CD4-positive, alpha-beta T cell treated with Interleukin-15 for 4 hours (primary cell): Measurements from ENCODE around the gene POC1B.

Experiments used
- DNase-seq: peaks from one replicate; pipeline ENCODE4 v3.0.0-alpha.2; 2020; ENCODE audit warnings: low spot score

Gene POC1B

GRCh38 chr12:89389755-89390661, 135.8 kb downstream of the POC1B start:
- DNase-seq: no peak

- no peak for DNase-seq
Observed at GRCh38 chr12:89386138-89386537, 139.7 kb downstream of the POC1B start.

- no peak for DNase-seq
Observed at GRCh38 chr12:89384807-89385206, 141.0 kb downstream of the POC1B start.

DNA sequence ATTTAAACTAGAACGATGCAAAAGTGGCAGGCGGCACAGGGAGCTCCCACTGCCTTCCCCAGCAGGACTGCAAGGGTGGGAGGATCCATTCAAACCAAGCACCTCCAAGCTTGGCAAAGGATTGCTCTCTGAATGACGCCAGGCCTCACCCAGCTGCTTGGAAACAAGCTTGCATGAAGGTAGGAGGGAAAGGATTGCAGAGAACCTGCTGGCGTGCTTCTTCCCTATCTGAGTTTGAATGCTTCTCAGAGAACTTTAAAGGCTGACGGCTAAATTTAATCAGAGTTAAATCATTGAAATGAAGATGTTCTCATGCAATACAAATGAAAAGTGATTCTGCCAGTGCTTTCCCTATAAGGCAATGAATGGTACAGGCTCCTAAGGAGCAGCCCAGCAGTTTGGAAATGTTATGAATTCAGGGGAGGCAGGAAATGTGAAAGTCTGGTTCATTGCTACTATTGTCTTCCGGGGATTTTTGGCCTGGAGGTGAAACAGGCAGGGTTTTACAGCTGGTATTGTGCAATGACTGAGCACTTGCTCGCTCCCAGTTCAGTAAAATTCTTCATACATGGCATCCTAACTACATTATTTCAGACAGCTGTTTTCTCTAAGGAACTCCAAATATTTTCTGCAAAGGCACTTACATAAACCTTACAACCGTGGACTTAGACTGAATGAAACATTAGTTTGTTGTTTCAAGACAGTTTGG, 141.6 kb downstream of the POC1B start:
- no peak for DNase-seq

DNA sequence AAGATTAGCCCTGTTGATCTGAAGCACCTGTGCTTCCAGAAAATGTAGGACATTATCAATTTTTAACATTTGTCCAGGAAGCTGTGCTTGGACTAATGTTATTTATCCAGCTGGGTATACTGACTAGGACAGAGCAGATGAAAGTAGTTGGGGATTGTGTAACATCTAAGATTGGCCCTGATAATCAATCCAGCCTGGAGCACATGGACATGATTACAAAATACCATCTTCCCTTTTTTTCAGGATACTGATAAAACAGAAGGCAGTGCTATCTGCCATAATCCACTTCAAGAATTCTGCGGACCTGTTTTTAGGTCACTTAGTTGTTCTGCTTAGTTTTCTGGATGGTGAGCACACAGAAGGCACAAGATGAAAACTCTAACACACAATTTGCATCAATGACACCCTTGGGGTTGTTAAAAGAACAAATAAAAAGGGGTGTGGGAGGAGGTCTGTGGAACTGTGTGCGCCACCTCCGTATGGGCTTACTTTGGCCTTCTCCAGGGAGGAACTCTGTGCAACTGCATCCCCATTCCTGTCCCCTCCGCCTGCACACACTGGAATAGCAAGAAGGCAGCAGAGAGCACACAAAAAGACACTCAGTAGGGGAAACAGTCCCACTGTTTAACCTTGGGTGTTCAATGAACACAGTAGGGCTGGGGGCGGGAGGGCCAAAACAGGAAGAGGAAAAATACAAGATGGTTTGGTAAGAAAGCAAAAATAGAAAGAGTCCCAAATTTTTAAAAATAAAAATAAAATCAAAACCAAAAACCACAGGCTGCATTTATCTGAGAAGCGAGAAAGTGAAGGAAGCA, 142.4 kb downstream of the POC1B start:
- no peak for DNase-seq

DNA sequence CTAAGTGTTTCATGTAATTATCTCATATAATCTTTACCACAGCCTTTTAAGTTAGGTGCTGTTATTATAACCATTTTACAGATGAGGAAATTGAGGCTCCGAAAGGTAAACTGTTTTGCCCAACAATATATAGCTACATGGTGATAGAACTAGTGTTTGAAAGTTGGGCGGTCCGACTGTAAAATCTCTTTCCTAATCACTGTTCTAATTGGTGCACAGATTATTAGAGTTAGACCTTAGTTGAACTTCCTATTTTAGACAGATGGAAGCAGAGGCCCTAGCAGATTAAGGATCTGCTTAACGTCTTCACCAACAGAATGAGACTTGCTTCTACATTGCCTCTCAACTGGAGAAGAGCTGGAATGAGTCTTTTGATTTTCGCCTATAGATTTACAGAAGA, 143.5 kb downstream of the POC1B start:
- DNase-seq: no peak

DNA sequence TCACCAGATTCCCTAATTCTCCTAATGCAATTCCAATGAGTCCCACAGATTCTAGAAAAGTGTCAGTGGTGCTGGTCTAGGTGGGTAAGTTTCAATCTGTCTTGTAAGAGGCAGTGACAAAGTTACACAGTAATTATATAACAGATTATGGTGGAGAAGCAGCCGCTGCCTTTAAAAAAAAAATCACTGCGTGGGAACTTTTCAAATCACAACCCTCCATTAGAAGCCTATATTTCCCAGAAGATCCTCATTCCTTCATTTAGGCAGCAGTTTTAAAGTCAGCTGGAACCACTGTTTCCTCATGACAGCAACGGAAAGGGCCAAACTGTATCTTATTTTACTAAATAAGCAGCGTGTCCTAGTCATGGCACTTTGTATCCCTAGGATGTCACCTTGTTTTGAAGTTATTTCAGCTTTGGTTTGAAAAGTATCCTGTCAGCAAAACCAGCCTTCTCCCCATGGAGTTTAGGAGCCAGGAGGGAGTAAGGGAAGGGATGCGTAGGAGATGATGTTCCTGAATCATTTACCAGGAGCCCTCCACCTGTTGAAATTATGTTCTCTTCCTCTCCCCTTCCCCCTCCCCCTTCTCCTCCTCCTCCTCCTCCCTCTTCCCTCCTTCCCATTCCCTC, 145.9 kb downstream of the POC1B start:
- no peak for DNase-seq

- no peak for DNase-seq
Observed at GRCh38 chr12:89379148-89379838, 146.6 kb downstream of the POC1B start.

- DNase-seq: no peak
Observed at GRCh38 chr12:89376844-89377243, 149.0 kb downstream of the POC1B start.

- no peak for DNase-seq
Observed at GRCh38 chr12:89376202-89376529, 149.7 kb downstream of the POC1B start.

DNA sequence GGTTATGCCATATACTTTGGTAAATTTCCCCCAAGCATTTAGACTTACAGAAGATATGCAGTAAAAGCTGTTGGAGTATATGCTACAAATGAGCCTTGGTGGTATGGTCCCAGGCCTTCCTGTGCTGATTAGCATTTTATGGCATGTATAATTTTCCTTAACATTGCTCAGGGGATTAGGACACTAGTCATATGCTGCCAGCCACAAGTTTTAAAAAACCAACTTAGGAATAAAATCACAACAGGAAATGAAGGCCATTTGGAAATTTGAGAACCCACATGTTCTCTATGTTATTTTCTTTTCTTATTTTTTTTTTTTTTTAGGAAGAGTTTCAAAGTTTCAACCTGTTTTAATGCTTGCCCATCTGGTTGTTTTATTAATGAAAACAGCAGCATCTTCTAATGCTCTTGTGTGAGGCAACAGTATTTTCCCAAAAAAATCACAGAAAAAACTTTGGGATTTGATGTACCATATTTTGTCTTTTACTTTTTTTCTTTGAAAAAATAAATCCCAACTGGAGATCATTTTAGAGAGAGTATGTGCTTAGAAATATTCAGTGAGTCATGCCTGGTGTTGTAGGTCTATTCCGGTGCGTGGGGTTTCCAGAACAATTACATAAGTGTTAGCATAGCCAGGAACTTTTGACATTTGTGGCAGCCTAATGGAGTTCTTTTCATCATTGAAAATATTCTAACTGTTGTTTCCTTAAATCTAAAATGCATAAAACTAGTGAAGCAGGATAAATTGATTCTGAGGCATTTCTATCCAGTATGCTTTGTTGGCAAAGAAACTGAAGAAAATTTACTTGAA, 151.9 kb downstream of the POC1B start:
- DNase-seq: no peak

DNA sequence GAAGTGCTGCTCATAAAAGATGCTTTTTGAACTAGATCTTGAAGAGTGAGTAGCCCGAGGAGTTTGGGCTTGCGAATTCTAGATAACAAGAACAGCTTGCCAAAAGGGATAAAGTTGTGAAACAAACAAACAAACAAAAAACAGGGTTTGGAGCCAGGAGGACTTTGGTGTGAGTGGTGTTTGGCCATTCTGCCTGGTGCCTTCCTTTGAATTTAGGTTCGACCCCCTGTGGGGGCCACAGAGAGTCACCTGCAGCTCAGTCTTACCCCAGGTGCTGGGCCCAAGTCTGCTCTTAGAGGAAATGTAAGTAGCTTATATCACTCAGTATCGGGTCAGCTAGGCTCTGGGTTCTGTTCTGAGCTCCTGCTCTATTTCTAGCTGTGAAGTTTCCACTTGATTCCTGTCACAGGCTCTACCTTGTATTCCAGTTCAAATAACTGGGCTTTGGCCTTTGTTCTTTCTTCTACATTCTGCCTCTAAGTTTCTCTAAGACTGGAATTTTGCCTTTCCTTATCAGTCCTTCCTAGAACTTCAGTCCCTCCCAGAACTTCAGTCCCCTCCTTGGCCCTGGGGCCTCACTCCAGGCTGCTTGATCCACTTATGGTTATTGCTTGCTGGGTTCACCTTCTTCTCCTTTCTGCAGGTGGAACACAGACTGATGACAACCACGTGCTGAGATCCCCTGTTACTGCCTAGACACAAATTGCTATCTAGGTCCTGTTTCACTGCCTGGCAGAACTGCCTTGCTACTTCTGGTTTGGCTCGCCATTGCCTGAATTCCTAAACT, 153.1 kb downstream of the POC1B start:
- DNase-seq: no peak

DNA sequence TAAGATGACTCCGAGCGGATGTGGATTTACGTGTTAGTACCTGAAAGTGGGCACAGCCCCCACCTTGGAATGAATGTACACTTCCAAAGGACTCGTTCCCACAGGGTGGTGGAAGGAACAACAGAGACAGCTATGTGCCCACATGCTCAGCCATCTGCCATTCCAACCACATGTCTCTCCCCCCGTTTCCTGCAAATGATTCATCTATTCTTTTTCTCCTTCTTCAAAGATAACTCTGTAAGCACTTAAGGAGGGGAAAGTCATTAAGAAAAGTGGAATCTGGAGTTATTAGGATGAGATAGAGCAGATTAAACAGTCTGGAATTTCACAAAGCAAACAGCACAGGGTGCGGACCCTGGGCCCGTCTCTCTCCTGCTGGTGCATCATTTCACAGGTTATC, 155.0 kb downstream of the POC1B start:
- no peak for DNase-seq

- DNase-seq: no peak
Observed at GRCh38 chr12:89370421-89370831, 155.4 kb downstream of the POC1B start.
